Liver (tissue), 9 donors: ENCODE measurements around the gene RDH11. TPM values are rescaled to one million over a fixed set of nuclear protein-coding genes. Genes with fewer than 3 reads are reported as not detected.
A peak's percentile ranks its signal among the peaks of the same experiment; 100 is the strongest.

Experiments used
- DNase-seq: peaks from one replicate; pipeline ENCODE4 v3.0.0-alpha.2; 2017; ENCODE audit warnings: low spot score
- H3K27ac ChIP-seq, 2 donors: one replicate each; pipeline ENCODE4 v1.7.0; 2013; ENCODE audit warnings: inconsistent platforms in 2 of 2, low read length in 2 of 2, control low read depth in 1 of 2, low read depth in 1 of 2, mild to moderate bottlenecking in 1 of 2
- H3K27me3 ChIP-seq, 4 donors: one replicate each; pipeline versions ENCODE4 v1.6.1 to v1.7.0; 2013; ENCODE audit warnings: low read length in 3 of 4, inconsistent platforms in 1 of 4, mild to moderate bottlenecking in 1 of 4, moderate library complexity in 1 of 4; ENCODE audit not compliant: control insufficient read depth in 4 of 4, insufficient read depth in 4 of 4
- H3K36me3 ChIP-seq, 4 donors: one replicate each; pipeline versions ENCODE4 v1.6.1 to v1.7.0; 2013; ENCODE audit warnings: low read length in 3 of 4, mild to moderate bottlenecking in 3 of 4, low read depth in 1 of 4, moderate library complexity in 1 of 4; ENCODE audit not compliant: control insufficient read depth in 4 of 4, insufficient read depth in 3 of 4
- H3K4me1 ChIP-seq, 4 donors: one replicate each; pipeline versions ENCODE4 v1.6.1 to v1.7.0; 2013; ENCODE audit warnings: low read length in 3 of 4, mild to moderate bottlenecking in 3 of 4, moderate library complexity in 1 of 4; ENCODE audit not compliant: control insufficient read depth in 4 of 4, insufficient read depth in 4 of 4
- H3K4me3 ChIP-seq, 3 donors: one replicate each; pipeline versions ENCODE4 v1.6.1 to v1.7.0; 2013; ENCODE audit warnings: low read length in 3 of 3, control low read depth in 1 of 3, low read depth in 1 of 3, mild to moderate bottlenecking in 1 of 3
- H3K9ac ChIP-seq, 2 donors: one replicate each; pipeline ENCODE4 v1.7.0; 2013; ENCODE audit warnings: low read length in 2 of 2, mild to moderate bottlenecking in 2 of 2, moderate library complexity in 2 of 2, control low read depth in 1 of 2, low read depth in 1 of 2
- H3K9me3 ChIP-seq, 4 donors: one replicate each; pipeline versions ENCODE4 v1.6.1 to v1.7.0; 2013; ENCODE audit warnings: low read length in 3 of 4; ENCODE audit not compliant: control insufficient read depth in 4 of 4
- ATF3 ChIP-seq: IDR thresholded peaks from 2 replicates; pipeline ENCODE4 v1.6.1; 2016; ENCODE audit warnings: antibody characterized with exemption
- CTCF ChIP-seq: fragments of 150-350 bp; IDR thresholded peaks from 2 replicates; pipeline ENCODE4 v1.5.1; 2017; ENCODE audit warnings: improper control_type of control experiment, low read depth, low read length; ENCODE audit not compliant: missing input control
- EGR1 ChIP-seq, 2 donors: IDR thresholded peaks; 2 replicates each; pipeline ENCODE4 v1.6.1; 2016 to 2018; ENCODE audit warnings: antibody characterized with exemption in 2 of 2, low read depth in 2 of 2
- FOXA1 ChIP-seq: IDR thresholded peaks from 2 replicates; pipeline ENCODE4 v1.6.1; 2016; ENCODE audit warnings: antibody characterized with exemption
- FOXA2 ChIP-seq: IDR thresholded peaks from 2 replicates; pipeline ENCODE4 v1.6.1; 2016; ENCODE audit warnings: antibody characterized with exemption
- GABPA ChIP-seq, 2 donors: IDR thresholded peaks in 1 of 2; conservative IDR thresholded peaks in 1 of 2; 2 replicates each; pipeline ENCODE4 v1.6.1; 2016; ENCODE audit warnings: antibody characterized with exemption in 2 of 2, mild to moderate bottlenecking in 1 of 2, moderate library complexity in 1 of 2
- HNF4A ChIP-seq, 2 donors: conservative IDR thresholded peaks; 2 replicates each; pipeline ENCODE4 v1.6.1; 2016; ENCODE audit warnings: antibody characterized with exemption in 2 of 2, mild to moderate bottlenecking in 2 of 2
- HNF4G ChIP-seq: IDR thresholded peaks from 2 replicates; pipeline ENCODE4 v1.6.1; 2016; ENCODE audit warnings: antibody characterized with exemption
- JUND ChIP-seq, 2 donors: IDR thresholded peaks; 2 replicates each; pipeline ENCODE4 v1.6.1; 2016; ENCODE audit warnings: antibody characterized with exemption in 2 of 2
- MAX ChIP-seq: IDR thresholded peaks from 2 replicates; pipeline ENCODE4 v1.6.1; 2016; ENCODE audit warnings: antibody characterized with exemption
- NR2F2 ChIP-seq: IDR thresholded peaks from 2 replicates; pipeline ENCODE4 v1.6.1; 2016; ENCODE audit warnings: antibody characterized with exemption
- RAD21 ChIP-seq, 2 donors: IDR thresholded peaks; 2 replicates each; pipeline ENCODE4 v1.6.1; 2016; ENCODE audit warnings: antibody characterized with exemption in 2 of 2, mild to moderate bottlenecking in 2 of 2
- REST ChIP-seq: IDR thresholded peaks from 2 replicates; pipeline ENCODE4 v1.6.1; 2016; ENCODE audit warnings: antibody characterized with exemption, mild to moderate bottlenecking
- RXRA ChIP-seq, 2 donors: IDR thresholded peaks; 2 replicates each; pipeline ENCODE4 v1.6.1; 2017 to 2018; ENCODE audit warnings: antibody characterized with exemption in 2 of 2, mild to moderate bottlenecking in 1 of 2
- TAF1 ChIP-seq: conservative IDR thresholded peaks from 2 replicates; pipeline ENCODE4 v1.6.1; 2016; ENCODE audit warnings: antibody characterized with exemption, mild to moderate bottlenecking
- YY1 ChIP-seq: IDR thresholded peaks from 2 replicates; pipeline ENCODE4 v1.6.1; 2016; ENCODE audit warnings: antibody characterized with exemption, mild to moderate bottlenecking
- ZBTB33 ChIP-seq: IDR thresholded peaks from 2 replicates; pipeline ENCODE4 v1.6.1; 2016; ENCODE audit warnings: antibody characterized with exemption
- WGBS: extraction: QIAGEN DNeasy Blood & Tissue Kit; methylation state at CpG from one replicate; pipeline ENCODE4 v1.1.7; 2013; 5-methylcytosine and 5-hydroxymethylcytosine counted together
- polyA plus RNA-seq, 2 donors: library from polyadenylated mRNA; stranded (reverse) in 1 of 2; unstranded in 1 of 2; fragments of 200-250 nt in 1 of 2; fragments of >200 nt in 1 of 2; fragmentation: Nextera tagmentation in 1 of 2; extraction: Ambion mirVana in 1 of 2; gene quantifications; one replicate each; pipeline versions ENCODE4 v1.2.1 to v1.2.3, GENCODE V29; 2013 to 2015
- total RNA-seq, 2 donors: library from RNA; depleted of rRNA; stranded (reverse); fragments of >200 nt; gene quantifications; one replicate each; pipeline ENCODE4 v1.2.3, GENCODE V29; 2014
- donor health status: healthy.
- donor health status: healthy.
- donor health status: healthy.
- donor health status: healthy.
- donor health status: healthy.

The RDH11 gene
- total and polyA plus RNA-seq, 4 donors, result 99.7 to 174 (median 137) TPM

GRCh38 chr14:67728258-67728657 is 32.7 kb upstream of the RDH11 start:
- H3K36me3 ChIP-seq, result no peaks in the 10 kb centered on the region
- H3K4me1 ChIP-seq, result peaks cover 2 to 15% (median 10%) of the 10 kb centered on the region in 4 donors
- peak overlapping the region in 1 of 2 donors; percentile 28 for H3K9ac ChIP-seq
- H3K27ac ChIP-seq, result peak overlapping the region in 1 of 2 donors; percentile 78
- no peaks in the 10 kb centered on the region for H3K27me3 ChIP-seq
- DNase-seq, result no peak
- no peaks in the 10 kb centered on the region for H3K9me3 ChIP-seq
- no peak for TF ChIP-seq FOXA1
- TF ChIP-seq GABPA (IDR thresholded peaks at IDR 0.05 in 1 of 2, conservative IDR thresholded peaks at IDR 0.05 in 1 of 2), result no peak
- no peak for TF ChIP-seq CTCF
- TF ChIP-seq NR2F2, result no peak
- no peak for TF ChIP-seq FOXA2
- no peak for TF ChIP-seq HNF4G
- TF ChIP-seq ATF3, result no peak
- TF ChIP-seq JUND (IDR thresholded peaks at IDR 0.05), result no peak
- H3K4me3 ChIP-seq, result no peak overlapping the region

- H3K9me3 ChIP-seq, result no peaks in the 10 kb centered on the region
- no peak overlapping the region for H3K4me3 ChIP-seq
- no peak overlapping the region for H3K9ac ChIP-seq
- no peak for TF ChIP-seq HNF4G
- H3K4me1 ChIP-seq, result peaks cover 2 to 18% (median 13%) of the 10 kb centered on the region in 4 donors
- H3K36me3 ChIP-seq, result no peaks in the 10 kb centered on the region
- DNase-seq, result no peak
- H3K27ac ChIP-seq, result no peak overlapping the region
- 97% methylated on average over 7 of the region's 7 CpGs for WGBS
- no peaks in the 10 kb centered on the region for H3K27me3 ChIP-seq
These were observed 31.8 kb upstream of the RDH11 start for GRCh38 chr14:67727361-67727760.

GRCh38 chr14:67725171-67725570 is 29.6 kb upstream of the RDH11 start:
- Histone ChIP-seq H3K27me3 (no peaks in the 10 kb centered on the region), H3K9me3 (no peaks in the 10 kb centered on the region), H3K4me3 (no peak overlapping the region), H3K36me3 (no peaks in the 10 kb centered on the region), H3K9ac (no peak overlapping the region), H3K4me1 (peaks cover 2 to 22% (median 14%) of the 10 kb centered on the region in 4 donors), H3K27ac (no peak overlapping the region)
- no peak for TF ChIP-seq YY1
- TF ChIP-seq EGR1 (IDR thresholded peaks at IDR 0.05; ENCODE audit: low read depth in 2 of 2), result no peak
- no peak for TF ChIP-seq MAX
- no peak for TF ChIP-seq FOXA1
- no peak for TF ChIP-seq FOXA2
- no peak for TF ChIP-seq ZBTB33
- no peak for TF ChIP-seq RXRA (IDR thresholded peaks at IDR 0.05)
- TF ChIP-seq GABPA (IDR thresholded peaks at IDR 0.05 in 1 of 2, conservative IDR thresholded peaks at IDR 0.05 in 1 of 2), result no peak
- no peak for TF ChIP-seq HNF4A (conservative IDR thresholded peaks at IDR 0.05)
- TF ChIP-seq HNF4G, result no peak
- TF ChIP-seq TAF1, result no peak
- no peak for TF ChIP-seq ATF3
- TF ChIP-seq JUND (IDR thresholded peaks at IDR 0.05), result no peak
- TF ChIP-seq CTCF, result no peak
- TF ChIP-seq NR2F2, result no peak
- no peak for TF ChIP-seq RAD21 (IDR thresholded peaks at IDR 0.05)
- no peak for TF ChIP-seq REST
- WGBS, result 92% methylated on average over 5 of the region's 5 CpGs
- DNase-seq, result no peak
